HCT116 (cell line): Measurements from ENCODE around the gene R3HDM4.

Experiments used
- EGR1 ChIP-seq: IDR thresholded peaks from 2 replicates; pipeline ENCODE4 v1.6.1; 2012; ENCODE audit warnings: low read depth
- POLR2AphosphoS5 ChIP-seq: IDR thresholded peaks from 2 replicates; pipeline ENCODE4 v1.6.1; 2011; ENCODE audit warnings: mild to moderate bottlenecking, low read depth, low read length, moderate library complexity
- TF ChIP-seq, protein P1 (sequence below), 3 experiments: fragments of 200-600 bp in 1 of 3; sonication (generic) in 1 of 3; IDR thresholded peaks in 2 of 3; conservative IDR thresholded peaks in 1 of 3; 2 replicates each; pipeline ENCODE4 v1.5.1; 2012 to 2017; ENCODE audit warnings: low read depth in 2 of 3, low read length in 2 of 3, antibody characterized with exemption in 1 of 3, borderline replicate concordance in 1 of 3, control low read depth in 1 of 3, mild to moderate bottlenecking in 1 of 3, mixed read lengths in 1 of 3, mixed run types in 1 of 3, moderate library complexity in 1 of 3; ENCODE audit not compliant: insufficient read depth in 1 of 3
- TF ChIP-seq, protein P2 (sequence below): IDR thresholded peaks from 2 replicates; pipeline ENCODE4 v1.6.1; 2012; ENCODE audit warnings: low read depth

- no peak for TF ChIP-seq POLR2AphosphoS5
- TF ChIP-seq, protein P1, sequence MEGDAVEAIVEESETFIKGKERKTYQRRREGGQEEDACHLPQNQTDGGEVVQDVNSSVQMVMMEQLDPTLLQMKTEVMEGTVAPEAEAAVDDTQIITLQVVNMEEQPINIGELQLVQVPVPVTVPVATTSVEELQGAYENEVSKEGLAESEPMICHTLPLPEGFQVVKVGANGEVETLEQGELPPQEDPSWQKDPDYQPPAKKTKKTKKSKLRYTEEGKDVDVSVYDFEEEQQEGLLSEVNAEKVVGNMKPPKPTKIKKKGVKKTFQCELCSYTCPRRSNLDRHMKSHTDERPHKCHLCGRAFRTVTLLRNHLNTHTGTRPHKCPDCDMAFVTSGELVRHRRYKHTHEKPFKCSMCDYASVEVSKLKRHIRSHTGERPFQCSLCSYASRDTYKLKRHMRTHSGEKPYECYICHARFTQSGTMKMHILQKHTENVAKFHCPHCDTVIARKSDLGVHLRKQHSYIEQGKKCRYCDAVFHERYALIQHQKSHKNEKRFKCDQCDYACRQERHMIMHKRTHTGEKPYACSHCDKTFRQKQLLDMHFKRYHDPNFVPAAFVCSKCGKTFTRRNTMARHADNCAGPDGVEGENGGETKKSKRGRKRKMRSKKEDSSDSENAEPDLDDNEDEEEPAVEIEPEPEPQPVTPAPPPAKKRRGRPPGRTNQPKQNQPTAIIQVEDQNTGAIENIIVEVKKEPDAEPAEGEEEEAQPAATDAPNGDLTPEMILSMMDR (IDR thresholded peaks at IDR 0.05 in 2 of 3, conservative IDR thresholded peaks at IDR 0.05 in 1 of 3; ENCODE audit: borderline replicate concordance in 1 of 3, insufficient read depth in 1 of 3, low read depth in 2 of 3, low read length in 2 of 3): no peak
- TF ChIP-seq, protein P2, sequence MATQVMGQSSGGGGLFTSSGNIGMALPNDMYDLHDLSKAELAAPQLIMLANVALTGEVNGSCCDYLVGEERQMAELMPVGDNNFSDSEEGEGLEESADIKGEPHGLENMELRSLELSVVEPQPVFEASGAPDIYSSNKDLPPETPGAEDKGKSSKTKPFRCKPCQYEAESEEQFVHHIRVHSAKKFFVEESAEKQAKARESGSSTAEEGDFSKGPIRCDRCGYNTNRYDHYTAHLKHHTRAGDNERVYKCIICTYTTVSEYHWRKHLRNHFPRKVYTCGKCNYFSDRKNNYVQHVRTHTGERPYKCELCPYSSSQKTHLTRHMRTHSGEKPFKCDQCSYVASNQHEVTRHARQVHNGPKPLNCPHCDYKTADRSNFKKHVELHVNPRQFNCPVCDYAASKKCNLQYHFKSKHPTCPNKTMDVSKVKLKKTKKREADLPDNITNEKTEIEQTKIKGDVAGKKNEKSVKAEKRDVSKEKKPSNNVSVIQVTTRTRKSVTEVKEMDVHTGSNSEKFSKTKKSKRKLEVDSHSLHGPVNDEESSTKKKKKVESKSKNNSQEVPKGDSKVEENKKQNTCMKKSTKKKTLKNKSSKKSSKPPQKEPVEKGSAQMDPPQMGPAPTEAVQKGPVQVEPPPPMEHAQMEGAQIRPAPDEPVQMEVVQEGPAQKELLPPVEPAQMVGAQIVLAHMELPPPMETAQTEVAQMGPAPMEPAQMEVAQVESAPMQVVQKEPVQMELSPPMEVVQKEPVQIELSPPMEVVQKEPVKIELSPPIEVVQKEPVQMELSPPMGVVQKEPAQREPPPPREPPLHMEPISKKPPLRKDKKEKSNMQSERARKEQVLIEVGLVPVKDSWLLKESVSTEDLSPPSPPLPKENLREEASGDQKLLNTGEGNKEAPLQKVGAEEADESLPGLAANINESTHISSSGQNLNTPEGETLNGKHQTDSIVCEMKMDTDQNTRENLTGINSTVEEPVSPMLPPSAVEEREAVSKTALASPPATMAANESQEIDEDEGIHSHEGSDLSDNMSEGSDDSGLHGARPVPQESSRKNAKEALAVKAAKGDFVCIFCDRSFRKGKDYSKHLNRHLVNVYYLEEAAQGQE: no peak
- TF ChIP-seq EGR1: no peak
These were observed 34.9 kb upstream of the R3HDM4 start for GRCh38 chr19:947707-948539.
